ENCODE data around the gene TBC1D22A. TPM values are rescaled to one million over a fixed set of nuclear protein-coding genes. Genes with fewer than 3 reads are reported as not detected.

The TBC1D22A gene
- total RNA-seq, 2 donors from 2014 or later: 28.9 to 31.3 TPM

- Histone ChIP-seq H3K27ac (no peak overlapping the region), H3K4me3 (no peak overlapping the region), H3K36me3 (no peaks in the 10 kb centered on the region), H3K27me3 (replicated peaks; ENCODE audit: insufficient read depth) (no peaks in the 10 kb centered on the region), H3K9me3 (no peaks in the 10 kb centered on the region), H3K4me1 (ENCODE audit: control insufficient read depth in 1 of 2, low read depth in 2 of 2) (no peaks in the 10 kb centered on the region)
- no peak for DNase-seq (ENCODE audit: low spot score)
- no peak for TF ChIP-seq CTCF (IDR thresholded peaks at IDR 0.05)
- no peak for ATAC-seq (ENCODE audit: insufficient number of reproducible peaks, low FRiP score, low read depth)
Observed at GRCh38 chr22:46994983-46995382, 232.5 kb downstream of the TBC1D22A start.

GRCh38 chr22:46995501-46996360, 233.3 kb downstream of the TBC1D22A start:
- H3K4me1 ChIP-seq (ENCODE audit: control insufficient read depth in 1 of 2, low read depth in 2 of 2): no peaks in the 10 kb centered on the region
- H3K27ac ChIP-seq: no peak overlapping the region
- no peak for TF ChIP-seq CTCF (IDR thresholded peaks at IDR 0.05)
- H3K4me3 ChIP-seq: no peak overlapping the region
- H3K36me3 ChIP-seq: no peaks in the 10 kb centered on the region
- no peaks in the 10 kb centered on the region for H3K27me3 ChIP-seq (replicated peaks; ENCODE audit: insufficient read depth)
- ATAC-seq (ENCODE audit: insufficient number of reproducible peaks, low FRiP score, low read depth) (no peak), DNase-seq (ENCODE audit: low spot score) (no peak)
- no peaks in the 10 kb centered on the region for H3K9me3 ChIP-seq

GRCh38 chr22:46996595-46997310, 234.3 kb downstream of the TBC1D22A start:
- no peaks in the 10 kb centered on the region for H3K27me3 ChIP-seq (replicated peaks; ENCODE audit: insufficient read depth)
- H3K4me3 ChIP-seq: no peak overlapping the region
- no peaks in the 10 kb centered on the region for H3K4me1 ChIP-seq (ENCODE audit: control insufficient read depth in 1 of 2, low read depth in 2 of 2)
- DNase-seq (ENCODE audit: low spot score) (no peak), ATAC-seq (ENCODE audit: insufficient number of reproducible peaks, low FRiP score, low read depth) (no peak)
- H3K36me3 ChIP-seq: no peaks in the 10 kb centered on the region
- H3K27ac ChIP-seq: no peak overlapping the region
- no peaks in the 10 kb centered on the region for H3K9me3 ChIP-seq
- no peak for TF ChIP-seq CTCF (IDR thresholded peaks at IDR 0.05)

- TF ChIP-seq CTCF (IDR thresholded peaks at IDR 0.05): no peak
- no peaks in the 10 kb centered on the region for H3K27me3 ChIP-seq (replicated peaks; ENCODE audit: insufficient read depth)
- H3K36me3 ChIP-seq: no peaks in the 10 kb centered on the region
- ATAC-seq (ENCODE audit: insufficient number of reproducible peaks, low FRiP score, low read depth): no peak
- DNase-seq (ENCODE audit: low spot score): no peak
- H3K27ac ChIP-seq: no peak overlapping the region
- no peak overlapping the region for H3K4me3 ChIP-seq
- no peaks in the 10 kb centered on the region for H3K9me3 ChIP-seq
- no peaks in the 10 kb centered on the region for H3K4me1 ChIP-seq (ENCODE audit: control insufficient read depth in 1 of 2, low read depth in 2 of 2)
Observed at GRCh38 chr22:46997311-46997970, 235.0 kb downstream of the TBC1D22A start.

GRCh38 chr22:46998331-46998730, 235.9 kb downstream of the TBC1D22A start:
- no peak for DNase-seq (ENCODE audit: low spot score)
- Histone ChIP-seq H3K4me1 (ENCODE audit: control insufficient read depth in 1 of 2, low read depth in 2 of 2) (no peaks in the 10 kb centered on the region), H3K27ac (no peak overlapping the region), H3K4me3 (no peak overlapping the region), H3K27me3 (replicated peaks; ENCODE audit: insufficient read depth) (no peaks in the 10 kb centered on the region), H3K36me3 (no peaks in the 10 kb centered on the region), H3K9me3 (no peaks in the 10 kb centered on the region)
- no peak for TF ChIP-seq CTCF (IDR thresholded peaks at IDR 0.05)
- no peak for ATAC-seq (ENCODE audit: insufficient number of reproducible peaks, low FRiP score, low read depth)
